CD4-positive, CD25-positive, alpha-beta regulatory T cell (primary cell): Measurements from ENCODE around the gene IVL. TPM values are rescaled to one million over a fixed set of nuclear protein-coding genes. Genes with fewer than 3 reads are reported as not detected.

Experiments used
- ATAC-seq, 2 donors: fragments of 150-1000 bp; cut with Tn5 transposase; one replicate each; pipeline ENCODE4 v1.10.0; 2021; ENCODE audit warnings: low read depth in 2 of 2, moderate number of reproducible peaks in 2 of 2, moderate library complexity in 1 of 2
- DNase-seq, 3 donors: peaks; one replicate each; pipeline versions ENCODE4 v3.0.0 to v3.0.0-alpha.2; 2012 to 2022; ENCODE audit warnings: mixed read lengths in 1 of 3
- H3K27ac ChIP-seq: one replicate; pipeline ENCODE4 v1.7.0; 2013; ENCODE audit warnings: mild to moderate bottlenecking, low read length; ENCODE audit not compliant: insufficient read depth, poor library complexity, severe bottlenecking
- H3K27me3 ChIP-seq: one replicate; pipeline ENCODE4 v1.7.0; 2013; ENCODE audit warnings: low read length; ENCODE audit not compliant: control insufficient read depth, insufficient read depth
- H3K36me3 ChIP-seq: one replicate; pipeline ENCODE4 v1.7.0; 2013; ENCODE audit warnings: mild to moderate bottlenecking, low read length, moderate library complexity; ENCODE audit not compliant: control insufficient read depth, insufficient read depth
- H3K4me1 ChIP-seq: 2 replicates; pipeline ENCODE4 v1.7.0; 2013; ENCODE audit warnings: mild to moderate bottlenecking, low read length; ENCODE audit not compliant: insufficient read depth, control insufficient read depth, poor library complexity, severe bottlenecking
- H3K4me3 ChIP-seq: one replicate; pipeline ENCODE4 v1.7.0; 2013; ENCODE audit warnings: low read depth, mild to moderate bottlenecking, low read length, moderate library complexity
- H3K9me3 ChIP-seq, 2 experiments: 1 replicate in 1 of 2; 2 replicates in 1 of 2; pipeline ENCODE4 v1.7.0; 2013; ENCODE audit warnings: low read length in 2 of 2, mild to moderate bottlenecking in 1 of 2, moderate library complexity in 1 of 2; ENCODE audit not compliant: control insufficient read depth in 2 of 2
- H3K27ac Mint-ChIP-seq, 3 donors: one replicate each; pipeline ENCODE4 v1.8.0; 2020 to 2022; ENCODE audit warnings: mild to moderate bottlenecking in 3 of 3, mixed read lengths in 3 of 3, moderate library complexity in 2 of 3
- H3K27me3 Mint-ChIP-seq: one replicate; pipeline ENCODE4 v1.8.0; 2022; ENCODE audit warnings: mild to moderate bottlenecking, mixed read lengths
- H3K36me3 Mint-ChIP-seq: one replicate; pipeline ENCODE4 v1.8.0; 2020; ENCODE audit warnings: mixed read lengths
- H3K4me1 Mint-ChIP-seq, 4 donors: one replicate each; pipeline ENCODE4 v1.8.0; 2020 to 2022; ENCODE audit warnings: mixed read lengths in 4 of 4, mild to moderate bottlenecking in 1 of 4
- H3K4me3 Mint-ChIP-seq, 4 donors: one replicate each; pipeline ENCODE4 v1.8.0; 2020 to 2022; ENCODE audit warnings: mild to moderate bottlenecking in 4 of 4, mixed read lengths in 4 of 4, moderate library complexity in 3 of 4
- H3K9me3 Mint-ChIP-seq, 7 donors: one replicate each; pipeline ENCODE4 v1.8.0; 2020 to 2022; ENCODE audit warnings: mixed read lengths in 7 of 7, mild to moderate bottlenecking in 3 of 7, moderate library complexity in 2 of 7
- polyA plus RNA-seq, 4 donors: library from polyadenylated mRNA; unstranded; fragments of 300-500 nt; fragmentation: Illumina TruSeq; gene quantifications; one replicate each; pipeline ENCODE4 v1.2.3, GENCODE V29; 2021
- total RNA-seq: library from RNA; stranded (reverse); gene quantifications from one replicate; pipeline ENCODE4 v1.2.3, GENCODE V29; 2022

IVL gene
- total and polyA plus RNA-seq, 5 donors from 2014 or later: not detected

- no peaks in the 10 kb centered on the region for H3K27me3 ChIP-seq
- Mint-ChIP-seq H3K4me3 (no peak overlapping the region), H3K27ac (no peak overlapping the region), H3K9me3 (peaks cover 0 to 4% (median 1%) of the 10 kb centered on the region in 7 donors), H3K36me3 (no peaks in the 10 kb centered on the region), H3K27me3 (no peaks in the 10 kb centered on the region), H3K4me1 (peaks cover 0 to 2% (median 0%) of the 10 kb centered on the region in 4 donors)
- no peak for DNase-seq
- no peak for ATAC-seq
- H3K4me3 ChIP-seq: no peak overlapping the region
- H3K36me3 ChIP-seq: no peaks in the 10 kb centered on the region
- H3K9me3 ChIP-seq: no peaks in the 10 kb centered on the region
- H3K4me1 ChIP-seq: no peaks in the 10 kb centered on the region
- H3K27ac ChIP-seq: no peak overlapping the region
Measured at GRCh38 chr1:152880907-152881306, 27.4 kb upstream of the IVL start.

- no peak overlapping the region for H3K4me3 ChIP-seq
- H3K27ac ChIP-seq: no peak overlapping the region
- ATAC-seq: no peak
- peaks cover 0 to 2% (median 0%) of the 10 kb centered on the region in 4 donors for H3K4me1 Mint-ChIP-seq
- no peak overlapping the region for H3K27ac Mint-ChIP-seq
- DNase-seq: no peak
- H3K9me3 ChIP-seq: no peaks in the 10 kb centered on the region
- no peaks in the 10 kb centered on the region for H3K36me3 ChIP-seq
- H3K4me1 ChIP-seq: no peaks in the 10 kb centered on the region
- no peaks in the 10 kb centered on the region for H3K27me3 ChIP-seq
- H3K36me3 Mint-ChIP-seq: no peaks in the 10 kb centered on the region
- H3K4me3 Mint-ChIP-seq: no peak overlapping the region
- H3K27me3 Mint-ChIP-seq: peaks cover 4% of the 10 kb centered on the region
- peaks cover 0 to 2% (median 0%) of the 10 kb centered on the region in 7 donors for H3K9me3 Mint-ChIP-seq
Measured at GRCh38 chr1:152884085-152884484, 24.3 kb upstream of the IVL start.

GRCh38 chr1:152884506-152884905 lies 23.8 kb upstream of the IVL start:
- H3K4me1 ChIP-seq: no peaks in the 10 kb centered on the region
- Mint-ChIP-seq H3K27ac (no peak overlapping the region), H3K27me3 (peaks cover 5% of the 10 kb centered on the region), H3K9me3 (peaks cover 0 to 2% (median 0%) of the 10 kb centered on the region in 7 donors), H3K36me3 (no peaks in the 10 kb centered on the region), H3K4me1 (peaks cover 0 to 2% (median 0%) of the 10 kb centered on the region in 4 donors), H3K4me3 (no peak overlapping the region)
- H3K27ac ChIP-seq: no peak overlapping the region
- H3K27me3 ChIP-seq: no peaks in the 10 kb centered on the region
- no peak overlapping the region for H3K4me3 ChIP-seq
- H3K9me3 ChIP-seq: no peaks in the 10 kb centered on the region
- DNase-seq (no peak), ATAC-seq (no peak)
- H3K36me3 ChIP-seq: no peaks in the 10 kb centered on the region

- no peak overlapping the region for H3K27ac Mint-ChIP-seq
Measured at GRCh38 chr1:152884966-152885624, 23.3 kb upstream of the IVL start.

GRCh38 chr1:152886085-152886484 lies 22.3 kb upstream of the IVL start:
- H3K27ac ChIP-seq: no peak overlapping the region
- Mint-ChIP-seq H3K27me3 (peaks cover 11% of the 10 kb centered on the region), H3K27ac (no peak overlapping the region), H3K36me3 (no peaks in the 10 kb centered on the region), H3K4me1 (no peaks in the 10 kb centered on the region), H3K4me3 (no peak overlapping the region), H3K9me3 (peaks cover 0 to 4% (median 0%) of the 10 kb centered on the region in 7 donors)
- peaks cover 5% of the 10 kb centered on the region for H3K27me3 ChIP-seq
- no peak overlapping the region for H3K4me3 ChIP-seq
- no peaks in the 10 kb centered on the region for H3K4me1 ChIP-seq
- DNase-seq (no peak), ATAC-seq (no peak)
- H3K9me3 ChIP-seq: no peaks in the 10 kb centered on the region
- H3K36me3 ChIP-seq: no peaks in the 10 kb centered on the region

More at GRCh38 chr1:152884966-152885624, 23.3 kb upstream of the IVL start:
- Histone ChIP-seq H3K36me3 (no peaks in the 10 kb centered on the region), H3K9me3 (no peaks in the 10 kb centered on the region), H3K27ac (no peak overlapping the region), H3K4me1 (no peaks in the 10 kb centered on the region), H3K27me3 (peaks cover 2% of the 10 kb centered on the region), H3K4me3 (no peak overlapping the region)
- no peak for ATAC-seq
- Mint-ChIP-seq H3K27me3 (peaks cover 10% of the 10 kb centered on the region), H3K4me3 (no peak overlapping the region), H3K4me1 (no peaks in the 10 kb centered on the region), H3K36me3 (no peaks in the 10 kb centered on the region), H3K9me3 (peaks cover 0 to 2% (median 0%) of the 10 kb centered on the region in 7 donors)
- no peak for DNase-seq

GRCh38 chr1:152886758-152887409 lies 21.5 kb upstream of the IVL start:
- H3K4me3 Mint-ChIP-seq: no peak overlapping the region
- H3K9me3 ChIP-seq: no peaks in the 10 kb centered on the region
- peaks cover 0 to 4% (median 0%) of the 10 kb centered on the region in 7 donors for H3K9me3 Mint-ChIP-seq
- H3K27ac Mint-ChIP-seq: no peak overlapping the region
- H3K27me3 ChIP-seq: peaks cover 7% of the 10 kb centered on the region
- H3K4me1 ChIP-seq: no peaks in the 10 kb centered on the region
- no peaks in the 10 kb centered on the region for H3K4me1 Mint-ChIP-seq
- no peak for DNase-seq
- H3K36me3 ChIP-seq: no peaks in the 10 kb centered on the region
- H3K4me3 ChIP-seq: no peak overlapping the region
- no peak overlapping the region for H3K27ac ChIP-seq
- H3K27me3 Mint-ChIP-seq: peaks cover 11% of the 10 kb centered on the region
- ATAC-seq: no peak
- H3K36me3 Mint-ChIP-seq: no peaks in the 10 kb centered on the region

- Mint-ChIP-seq H3K4me1 (no peaks in the 10 kb centered on the region), H3K9me3 (peaks cover 0 to 4% (median 0%) of the 10 kb centered on the region in 7 donors), H3K36me3 (no peaks in the 10 kb centered on the region), H3K27me3 (peaks cover 11% of the 10 kb centered on the region), H3K4me3 (no peak overlapping the region), H3K27ac (no peak overlapping the region)
- no peak overlapping the region for H3K4me3 ChIP-seq
- no peaks in the 10 kb centered on the region for H3K9me3 ChIP-seq
- no peaks in the 10 kb centered on the region for H3K4me1 ChIP-seq
- H3K36me3 ChIP-seq: no peaks in the 10 kb centered on the region
- ATAC-seq (no peak), DNase-seq (no peak)
- no peak overlapping the region for H3K27ac ChIP-seq
- H3K27me3 ChIP-seq: peaks cover 7% of the 10 kb centered on the region
Measured at GRCh38 chr1:152888126-152888525, 20.2 kb upstream of the IVL start.

GRCh38 chr1:152899027-152899426 lies 9.3 kb upstream of the IVL start:
- Mint-ChIP-seq H3K9me3 (peaks cover 0 to 11% (median 1%) of the 10 kb centered on the region in 7 donors), H3K27ac (no peak overlapping the region), H3K27me3 (peaks cover 20% of the 10 kb centered on the region), H3K4me3 (no peak overlapping the region), H3K36me3 (no peaks in the 10 kb centered on the region), H3K4me1 (no peaks in the 10 kb centered on the region)
- no peaks in the 10 kb centered on the region for H3K4me1 ChIP-seq
- H3K4me3 ChIP-seq: no peak overlapping the region
- H3K36me3 ChIP-seq: no peaks in the 10 kb centered on the region
- peaks cover 6% of the 10 kb centered on the region for H3K27me3 ChIP-seq
- no peaks in the 10 kb centered on the region for H3K9me3 ChIP-seq
- DNase-seq (no peak), ATAC-seq (no peak)
- H3K27ac ChIP-seq: no peak overlapping the region
